GM21390 (cell line): Measurements from ENCODE around the gene DEK.
"Not testable (repeated sequence)": the region's sequence is repeated elsewhere in the genome, so short reads cannot be mapped to it uniquely, and the experiment has no call there.

Experiments used
- ATAC-seq: cut with Tn5 transposase; IDR thresholded peaks from one replicate; pipeline ENCODE4 v1.9.1; 2021; ENCODE audit not compliant: unreplicated experiment

The DEK gene

GRCh38 chr6:18207949-18208348, 56.4 kb downstream of the DEK start:
- no peak for ATAC-seq

GRCh38 chr6:18207438-18207837, 56.9 kb downstream of the DEK start:
- no peak for ATAC-seq

- ATAC-seq, result no peak
Measured at GRCh38 chr6:18206591-18206990, 57.7 kb downstream of the DEK start.

- ATAC-seq, result no peak
Measured at GRCh38 chr6:18204691-18205090, 59.6 kb downstream of the DEK start.

GRCh38 chr6:18203786-18204185, 60.5 kb downstream of the DEK start:
- no peak for ATAC-seq

- no peak for ATAC-seq
Measured at GRCh38 chr6:18192026-18192425, 72.3 kb downstream of the DEK start.

- ATAC-seq, result no peak
Measured at GRCh38 chr6:18189196-18189595, 75.1 kb downstream of the DEK start.

- ATAC-seq, result no peak
Measured at GRCh38 chr6:18187701-18188100, 76.6 kb downstream of the DEK start.

- no peak for ATAC-seq
Measured at GRCh38 chr6:18186540-18187250, 77.6 kb downstream of the DEK start.

GRCh38 chr6:18186033-18186432, 78.3 kb downstream of the DEK start:
- no peak for ATAC-seq

GRCh38 chr6:18185624-18186023, 78.7 kb downstream of the DEK start:
- ATAC-seq, result no peak

GRCh38 chr6:18183766-18184165, 80.6 kb downstream of the DEK start:
- no peak for ATAC-seq

GRCh38 chr6:18182568-18182967, 81.8 kb downstream of the DEK start:
- no peak for ATAC-seq

GRCh38 chr6:18179770-18180356, 84.5 kb downstream of the DEK start:
- ATAC-seq, result no peak

- ATAC-seq, result no peak
Measured at GRCh38 chr6:18178960-18179615, 85.2 kb downstream of the DEK start.

- no peak for ATAC-seq
Measured at GRCh38 chr6:18177286-18177965, 86.9 kb downstream of the DEK start.

- not testable (repeated sequence) for ATAC-seq
Measured at GRCh38 chr6:18176198-18176597, 88.1 kb downstream of the DEK start.
